Measurements from ENCODE around the gene HSPBP1. TPM values are rescaled to one million over a fixed set of nuclear protein-coding genes. Genes with fewer than 3 reads are reported as not detected.

HSPBP1 gene
- total RNA-seq = 23.5 and 41.4 TPM in 2 replicates

- DNase-seq = peak; percentile 91
Observed at GRCh38 chr19:55279770-55280643, at the start of gene HSPBP1. Gene HSPBP1, minus strand, starts transcription at chr19:55280110. Its CDS starts 502 bp downstream, at chr19:55279608.

GRCh38 chr19:55328774-55329318, 48.9 kb upstream of the HSPBP1 start:
- DNase-seq = peak; percentile 24

- no peak for DNase-seq
Observed at GRCh38 chr19:55325172-55325571, 45.3 kb upstream of the HSPBP1 start, which contains the start of gene TMEM150B. Gene TMEM150B, minus strand, starts transcription at chr19:55325341. Its CDS starts 4,305 bp downstream, at chr19:55321036.

- no peak for DNase-seq
Observed at GRCh38 chr19:55324662-55325061, 44.8 kb upstream of the HSPBP1 start.

- DNase-seq = no peak
Observed at GRCh38 chr19:55322204-55322885, 42.4 kb upstream of the HSPBP1 start.

GRCh38 chr19:55321466-55322137, 41.7 kb upstream of the HSPBP1 start:
- no peak for DNase-seq

- no peak for DNase-seq
Observed at GRCh38 chr19:55320844-55321419, 41.0 kb upstream of the HSPBP1 start.

GRCh38 chr19:55319785-55320184, 39.9 kb upstream of the HSPBP1 start:
- peak; percentile 59 for DNase-seq

- no peak for DNase-seq
Observed at GRCh38 chr19:55316646-55317045, 36.7 kb upstream of the HSPBP1 start.

- no peak for DNase-seq
Observed at GRCh38 chr19:55315956-55316525, 36.1 kb upstream of the HSPBP1 start.

GRCh38 chr19:55314396-55314795, 34.5 kb upstream of the HSPBP1 start:
- no peak for DNase-seq

GRCh38 chr19:55312621-55313512, 33.0 kb upstream of the HSPBP1 start:
- no peak for DNase-seq

GRCh38 chr19:55311797-55312196, 31.9 kb upstream of the HSPBP1 start:
- DNase-seq = no peak

- DNase-seq = no peak
Observed at GRCh38 chr19:55311397-55311796, 31.5 kb upstream of the HSPBP1 start.

- DNase-seq = no peak
Observed at GRCh38 chr19:55310498-55310897, 30.6 kb upstream of the HSPBP1 start.

- no peak for DNase-seq
Observed at GRCh38 chr19:55309448-55309847, 29.5 kb upstream of the HSPBP1 start.

- no peak for DNase-seq
Observed at GRCh38 chr19:55308281-55308680, 28.4 kb upstream of the HSPBP1 start.

GRCh38 chr19:55306712-55307111, 26.8 kb upstream of the HSPBP1 start:
- DNase-seq = no peak

- DNase-seq = no peak
Observed at GRCh38 chr19:55305983-55306562, 26.2 kb upstream of the HSPBP1 start.

GRCh38 chr19:55305491-55305890, 25.6 kb upstream of the HSPBP1 start:
- peak; percentile 61 for DNase-seq

- DNase-seq = no peak
Observed at GRCh38 chr19:55304980-55305379, 25.1 kb upstream of the HSPBP1 start.

Measured in dermis blood vessel endothelial cell (primary cell).